Stimulated activated CD4-positive, alpha-beta T cell treated with anti-CD3 and anti-CD28 coated beads, Interleukin-12 subunit alpha, Interleukin-12 subunit beta, amount 100 ng/mL, for 48 hours (primary cell): ENCODE data around the gene PIK3R1.

Source experiments
- DNase-seq, 3 donors: peaks; one replicate each; pipeline ENCODE4 v3.0.0-alpha.2; 2020; ENCODE audit warnings: low read depth in 2 of 3, low spot score in 1 of 3

PIK3R1 gene

DNA sequence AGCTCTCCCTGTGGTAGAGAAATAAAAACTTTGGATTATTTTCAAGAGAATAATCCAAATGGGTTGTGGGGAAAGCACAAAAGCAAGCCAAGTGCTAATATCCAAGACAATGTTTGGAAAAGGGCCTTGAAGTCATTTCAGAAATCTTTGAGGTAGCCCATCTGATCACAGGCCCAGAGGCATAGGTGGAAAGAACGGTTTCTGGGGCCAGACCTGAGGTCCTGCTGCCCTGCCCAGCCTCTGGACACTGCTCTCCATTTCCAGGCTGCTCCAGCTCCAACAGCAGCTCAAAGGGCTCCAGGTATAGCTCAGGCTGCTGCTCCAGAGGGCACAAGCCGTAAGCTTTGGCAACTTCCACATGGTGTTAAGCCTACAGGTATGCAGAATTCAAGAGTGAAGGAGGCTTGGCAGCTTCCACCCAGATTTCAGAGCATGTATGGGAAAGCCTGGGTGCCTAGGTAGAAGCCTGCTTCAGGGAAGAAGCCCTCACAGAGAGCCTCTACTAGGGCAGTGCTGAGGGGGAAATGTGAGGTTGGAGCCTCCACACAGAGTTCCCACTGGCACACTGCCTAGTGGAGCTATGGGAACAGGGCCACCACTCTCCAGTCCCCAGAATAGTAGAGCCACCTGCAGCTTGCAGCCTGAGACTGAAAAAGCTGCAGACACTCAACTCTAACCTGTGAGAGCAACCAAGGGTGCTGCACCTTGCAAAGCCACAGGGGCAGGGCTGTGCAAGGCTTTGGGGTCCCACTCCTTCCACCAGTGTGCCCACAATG lies 133.1 kb downstream of the PIK3R1 start:
- no peak for DNase-seq

DNA sequence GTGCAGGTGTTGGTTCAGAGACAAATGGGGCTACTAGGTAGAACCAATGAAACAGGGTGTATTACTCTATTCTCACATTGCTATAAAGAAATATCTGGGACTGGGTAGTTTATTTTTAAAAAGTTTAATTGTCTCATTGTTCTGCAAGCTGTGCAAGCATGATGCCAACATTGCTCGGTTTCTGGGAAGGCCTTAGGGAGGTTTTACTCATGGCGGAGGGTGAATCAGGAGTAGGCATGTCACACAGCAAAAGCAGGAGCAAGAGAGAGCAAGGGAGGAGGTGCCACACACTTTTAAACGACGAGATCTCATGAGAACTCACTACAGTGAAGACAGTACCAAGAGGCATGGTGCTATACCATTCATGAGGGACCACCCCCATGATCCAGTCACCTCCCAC lies 134.6 kb downstream of the PIK3R1 start:
- DNase-seq, result no peak
